Uterus (tissue), 4 donors: ENCODE measurements around the gene TBC1D21. TPM values are rescaled to one million over a fixed set of nuclear protein-coding genes. Genes with fewer than 3 reads are reported as not detected.

Experiments
- DNase-seq, 2 donors: peaks; one replicate each; pipeline ENCODE4 v3.0.0-alpha.2; 2019 to 2020
- H3K27ac ChIP-seq, 2 donors: fragments of 200-600 bp; sonication (generic); 1 replicate in 1 of 2; 2 replicates in 1 of 2; pipeline ENCODE4 v1.5.1; 2016 to 2018
- H3K27me3 ChIP-seq, 2 donors: fragments of 200-600 bp; sonication (generic); one replicate each; pipeline ENCODE4 v1.5.1; 2018 to 2019; ENCODE audit warnings: control low read depth in 1 of 2
- H3K36me3 ChIP-seq, 2 donors: fragments of 200-600 bp; sonication (generic); one replicate each; pipeline ENCODE4 v1.5.1; 2019; ENCODE audit warnings: control low read depth in 1 of 2
- H3K4me1 ChIP-seq, 2 donors: fragments of 200-600 bp; sonication (generic); one replicate each; pipeline ENCODE4 v1.5.1; 2018 to 2019; ENCODE audit warnings: control low read depth in 1 of 2
- H3K4me3 ChIP-seq, 2 donors: fragments of 200-600 bp; sonication (generic); 1 replicate in 1 of 2; 2 replicates in 1 of 2; pipeline ENCODE4 v1.5.1; 2018 to 2019; ENCODE audit warnings: mild to moderate bottlenecking in 1 of 2
- H3K9me3 ChIP-seq, 2 donors: fragments of 200-600 bp; sonication (generic); one replicate each; pipeline ENCODE4 v1.5.1; 2019; ENCODE audit warnings: control low read depth in 1 of 2
- POLR2A ChIP-seq, 2 donors: fragments of 450-650 bp; IDR thresholded peaks; one replicate each; pipeline ENCODE4 v1.6.1; 2016; ENCODE audit warnings: antibody characterized with exemption in 2 of 2, mild to moderate bottlenecking in 1 of 2, moderate library complexity in 1 of 2
- intact Hi-C: fragments of 100-400 bp; cut with DNase I; formaldehyde crosslinking; loops from one replicate; pipeline ENCODE4 v1.15.1; 2023; ENCODE audit warnings: low total_unique reads
- total RNA-seq, 4 donors: library from RNA; depleted of rRNA in 3 of 4; stranded (reverse); fragments of >200 nt in 3 of 4; gene quantifications; one replicate each; pipeline versions ENCODE4 v1.1.0 to v1.2.4, GENCODE V29; 2014 to 2023
- TF ChIP-seq, protein P1 (sequence below), 4 experiments: fragments of 200-600 bp in 2 of 4; fragments of 450-650 bp in 2 of 4; sonication (generic) in 2 of 4; IDR thresholded peaks; one replicate each; pipeline ENCODE4 v1.5.1; 2016 to 2019; ENCODE audit warnings: antibody characterized with exemption in 4 of 4, mild to moderate bottlenecking in 2 of 4, moderate library complexity in 1 of 4
- donor health status: DM: yes; HTN: yes; CAD: no.

TBC1D21 gene
- total RNA-seq, 4 donors from 2014 or later, result not detected

DNA sequence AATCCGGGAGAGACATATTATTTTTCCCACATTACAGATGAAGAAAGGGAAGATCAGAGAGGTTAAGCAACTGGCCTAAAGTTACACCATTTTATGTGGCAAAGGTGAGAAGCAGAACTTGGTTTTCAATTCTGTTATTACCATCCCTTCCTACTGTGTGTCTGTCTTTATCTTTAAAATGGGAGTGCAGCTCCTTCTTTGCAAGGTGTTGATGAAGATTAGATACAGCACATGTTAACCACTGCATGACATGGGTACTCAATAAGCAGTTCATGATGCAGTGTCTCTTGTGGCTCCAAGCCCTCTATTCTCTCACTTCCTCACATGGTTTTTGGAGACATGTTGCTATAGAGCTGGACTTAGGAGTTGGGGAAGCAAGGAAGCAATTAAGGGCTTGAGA lies 23.1 kb upstream of the TBC1D21 start:
- DNase-seq, result no peak
- Histone ChIP-seq H3K4me1 (no peaks in the 10 kb centered on the region), H3K4me3 (no peak overlapping the region), H3K9me3 (no peaks in the 10 kb centered on the region), H3K27me3 (no peaks in the 10 kb centered on the region), H3K36me3 (no peaks in the 10 kb centered on the region), H3K27ac (no peak overlapping the region)
- no peak for TF ChIP-seq POLR2A (IDR thresholded peaks at IDR 0.05)
- TF ChIP-seq, protein P1, sequence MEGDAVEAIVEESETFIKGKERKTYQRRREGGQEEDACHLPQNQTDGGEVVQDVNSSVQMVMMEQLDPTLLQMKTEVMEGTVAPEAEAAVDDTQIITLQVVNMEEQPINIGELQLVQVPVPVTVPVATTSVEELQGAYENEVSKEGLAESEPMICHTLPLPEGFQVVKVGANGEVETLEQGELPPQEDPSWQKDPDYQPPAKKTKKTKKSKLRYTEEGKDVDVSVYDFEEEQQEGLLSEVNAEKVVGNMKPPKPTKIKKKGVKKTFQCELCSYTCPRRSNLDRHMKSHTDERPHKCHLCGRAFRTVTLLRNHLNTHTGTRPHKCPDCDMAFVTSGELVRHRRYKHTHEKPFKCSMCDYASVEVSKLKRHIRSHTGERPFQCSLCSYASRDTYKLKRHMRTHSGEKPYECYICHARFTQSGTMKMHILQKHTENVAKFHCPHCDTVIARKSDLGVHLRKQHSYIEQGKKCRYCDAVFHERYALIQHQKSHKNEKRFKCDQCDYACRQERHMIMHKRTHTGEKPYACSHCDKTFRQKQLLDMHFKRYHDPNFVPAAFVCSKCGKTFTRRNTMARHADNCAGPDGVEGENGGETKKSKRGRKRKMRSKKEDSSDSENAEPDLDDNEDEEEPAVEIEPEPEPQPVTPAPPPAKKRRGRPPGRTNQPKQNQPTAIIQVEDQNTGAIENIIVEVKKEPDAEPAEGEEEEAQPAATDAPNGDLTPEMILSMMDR (IDR thresholded peaks at IDR 0.05), result no peak
- intact Hi-C loops, result no loop called here

DNA sequence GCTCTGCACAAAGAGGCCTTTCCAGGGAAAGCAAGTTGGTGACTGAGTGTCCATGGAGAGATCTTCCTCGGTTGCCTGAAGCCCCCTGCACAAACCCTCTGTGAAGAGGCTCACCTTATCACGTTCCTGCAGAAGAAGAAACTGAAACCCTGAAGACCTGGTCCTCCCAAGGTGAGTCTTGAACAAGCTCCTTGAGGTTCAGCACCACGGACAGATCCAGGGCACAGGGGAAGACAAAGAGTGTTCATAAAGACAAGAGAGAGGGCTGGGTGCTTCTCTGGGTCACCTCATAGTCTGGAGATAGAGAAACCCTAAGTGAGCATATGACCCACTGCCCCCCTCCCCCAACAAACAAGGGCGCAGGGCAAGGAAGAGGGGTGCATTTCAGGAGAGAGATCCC lies 21.7 kb upstream of the TBC1D21 start:
- no peak for DNase-seq
- intact Hi-C loops, result no loop called here
- Histone ChIP-seq H3K27me3 (no peaks in the 10 kb centered on the region), H3K9me3 (no peaks in the 10 kb centered on the region), H3K27ac (no peak overlapping the region), H3K4me1 (no peaks in the 10 kb centered on the region), H3K4me3 (no peak overlapping the region), H3K36me3 (no peaks in the 10 kb centered on the region)
- TF ChIP-seq, protein P1 (IDR thresholded peaks at IDR 0.05), result no peak
- no peak for TF ChIP-seq POLR2A (IDR thresholded peaks at IDR 0.05)

DNA sequence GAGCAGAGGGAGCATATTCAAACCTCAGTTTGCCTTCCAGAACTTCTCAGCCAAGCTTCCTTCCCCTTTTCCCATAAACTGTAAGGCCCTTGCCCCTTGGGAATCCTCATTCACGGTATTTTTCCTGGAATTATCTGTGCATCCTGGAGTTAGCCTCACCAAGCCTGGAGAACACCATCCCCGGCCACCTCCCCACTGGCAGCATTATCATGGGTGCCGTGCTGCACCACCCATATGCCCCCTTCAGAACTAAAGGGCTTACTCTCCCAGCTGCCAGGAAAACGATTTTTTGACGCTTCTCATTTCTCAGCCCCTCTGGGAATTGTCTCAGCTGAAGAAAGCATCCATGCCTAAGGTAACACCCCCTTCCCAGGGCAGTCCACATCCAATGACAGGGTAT lies 20.9 kb upstream of the TBC1D21 start:
- no peak for DNase-seq
- Histone ChIP-seq H3K36me3 (no peaks in the 10 kb centered on the region), H3K27ac (no peak overlapping the region), H3K27me3 (no peaks in the 10 kb centered on the region), H3K9me3 (no peaks in the 10 kb centered on the region), H3K4me3 (no peak overlapping the region), H3K4me1 (no peaks in the 10 kb centered on the region)
- intact Hi-C loops, result no loop called here
- TF ChIP-seq, protein P1 (IDR thresholded peaks at IDR 0.05), result no peak
- TF ChIP-seq POLR2A (IDR thresholded peaks at IDR 0.05), result no peak

DNA sequence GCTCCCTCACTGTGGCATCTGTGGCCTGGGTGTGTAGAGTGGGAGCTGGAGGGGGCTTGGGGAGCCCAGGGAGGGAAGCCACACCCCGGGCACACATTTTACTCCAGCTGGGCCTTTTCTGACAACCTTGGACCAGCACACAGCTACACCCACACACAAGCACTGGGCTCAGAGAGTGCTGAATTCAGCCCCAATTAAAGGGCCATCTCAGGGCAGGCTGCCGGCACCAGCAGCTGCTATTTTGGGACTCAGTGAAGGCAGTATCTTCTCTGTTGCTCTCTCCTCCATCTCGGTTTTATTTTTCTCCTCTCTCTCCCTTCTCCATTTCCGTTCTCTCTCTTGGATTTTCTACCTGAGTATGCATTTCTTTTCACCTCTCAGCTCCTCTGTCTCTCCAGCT lies 19.1 kb upstream of the TBC1D21 start:
- no peaks in the 10 kb centered on the region for H3K27me3 ChIP-seq
- H3K36me3 ChIP-seq, result no peaks in the 10 kb centered on the region
- no peaks in the 10 kb centered on the region for H3K9me3 ChIP-seq
- no peak overlapping the region for H3K4me3 ChIP-seq
- TF ChIP-seq, protein P1 (IDR thresholded peaks at IDR 0.05), result no peak
- TF ChIP-seq POLR2A (IDR thresholded peaks at IDR 0.05), result no peak
- no peaks in the 10 kb centered on the region for H3K4me1 ChIP-seq
- H3K27ac ChIP-seq, result no peak overlapping the region
- intact Hi-C loops, result no loop called here
- no peak for DNase-seq

DNA sequence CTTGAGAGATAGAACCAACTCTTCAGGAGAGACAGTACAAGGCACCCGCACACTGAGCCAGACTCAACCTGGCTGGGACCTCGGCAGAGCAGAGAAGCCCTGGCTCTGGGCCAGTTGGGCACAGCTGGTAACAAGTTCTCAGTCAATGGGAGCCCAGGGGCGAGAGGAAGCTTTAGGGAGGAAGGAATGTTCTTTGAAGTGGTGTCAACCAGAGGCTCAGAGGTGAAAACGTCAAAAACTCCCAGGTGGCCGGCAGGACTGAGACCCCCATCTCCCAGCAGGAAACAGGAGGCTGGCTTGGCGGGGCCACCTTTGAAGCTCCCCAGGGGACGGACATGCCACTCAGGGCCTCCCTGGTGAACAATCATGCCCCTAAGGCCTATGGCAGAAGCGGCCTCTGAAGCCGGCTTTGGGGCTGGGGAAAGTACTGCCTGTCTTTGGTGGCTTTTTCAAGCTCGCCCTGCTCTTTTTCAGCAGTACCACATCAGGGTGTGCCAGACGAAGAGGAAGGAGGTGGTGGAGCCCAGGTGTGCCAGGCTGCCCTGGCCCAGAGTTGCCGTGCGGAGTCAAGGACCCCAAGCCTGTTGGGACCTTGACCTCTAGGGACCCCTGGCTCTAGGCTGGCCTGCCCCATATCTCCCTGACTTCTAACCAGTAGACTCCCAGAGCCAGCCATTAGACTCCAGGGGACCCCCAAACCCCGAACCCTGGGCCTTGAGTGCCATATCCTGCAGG lies 16.7 kb upstream of the TBC1D21 start:
- Histone ChIP-seq H3K4me1 (no peaks in the 10 kb centered on the region), H3K27ac (no peak overlapping the region), H3K9me3 (no peaks in the 10 kb centered on the region), H3K4me3 (no peak overlapping the region), H3K27me3 (no peaks in the 10 kb centered on the region), H3K36me3 (no peaks in the 10 kb centered on the region)
- DNase-seq, result no peak
- TF ChIP-seq, protein P1 (IDR thresholded peaks at IDR 0.05), result no peak
- no peak for TF ChIP-seq POLR2A (IDR thresholded peaks at IDR 0.05)
- intact Hi-C loops, result no loop called here
